ENCODE measurements around the gene STX5. TPM values are rescaled to one million over a fixed set of nuclear protein-coding genes. Genes with fewer than 3 reads are reported as not detected.
A peak's percentile ranks its signal among the peaks of the same experiment; 100 is the strongest.

The STX5 gene
- total and polyA plus RNA-seq, 9 of the 15 experiments (the other 6 are each of a cell fraction or from before 2014, with no cell fraction given) = 2.8 to 28.6 (median 23.7) TPM

GRCh38 chr11:62805076-62805892, 26.6 kb downstream of the STX5 start, which contains the start of gene NXF1 (continued):
- TF ChIP-seq TEAD4 (IDR thresholded peaks at IDR 0.05; ENCODE audit: low read length) (peak; percentile 20; the same call in 1 of the 2 replicates), TEAD4 (CRISPR knock-in tag; IDR thresholded peaks at IDR 0.05; ENCODE audit: borderline replicate concordance) (no peak), TGIF2 (CRISPR knock-in tag; IDR thresholded peaks at IDR 0.05) (peak; percentile 71; the same call in 1 of the 2 replicates), VEZF1 (CRISPR knock-in tag; IDR thresholded peaks at IDR 0.05) (peak; percentile 60), CHD7 (IDR thresholded peaks at IDR 0.05; ENCODE audit: low read depth, low read length) (peak; percentile 8), FUS (optimal IDR thresholded peaks at IDR 0.05; ENCODE audit: low read depth, low read length) (peak; percentile 94), MAZ (CRISPR knock-in tag; conservative IDR thresholded peaks at IDR 0.05 in 1 of 2, IDR thresholded peaks at IDR 0.05 in 1 of 2) (peak; percentile 89 to 94), SRSF1 (IDR thresholded peaks at IDR 0.05; ENCODE audit: low read depth, low read length) (peak; percentile 83; the same call in 1 of the 2 replicates), FOXP4 (CRISPR knock-in tag; IDR thresholded peaks at IDR 0.05; ENCODE audit: borderline replicate concordance) (peak; percentile 93; the same call in 1 of the 2 replicates), U2AF1 (optimal IDR thresholded peaks at IDR 0.05; ENCODE audit: low read depth, low read length) (peak; percentile 56), ZNF766 (CRISPR knock-in tag; conservative IDR thresholded peaks at IDR 0.05) (0 out of 2 replicates have a peak, but pooled peaks have one; percentile 26)

All from K562 (cell line).